CD4-positive, alpha-beta T cell treated with Interleukin-6 at 100 ng/mL for 8 hours (primary cell): ENCODE results near the gene QPRT.
"Not testable (repeated sequence)": the region's sequence is repeated elsewhere in the genome, so short reads cannot be mapped to it uniquely, and the experiment has no call there.

ENCODE experiments used
- DNase-seq: peaks from one replicate; pipeline ENCODE4 v3.0.0-alpha.2; 2020; ENCODE audit warnings: mixed read lengths, low spot score

The QPRT gene

DNA sequence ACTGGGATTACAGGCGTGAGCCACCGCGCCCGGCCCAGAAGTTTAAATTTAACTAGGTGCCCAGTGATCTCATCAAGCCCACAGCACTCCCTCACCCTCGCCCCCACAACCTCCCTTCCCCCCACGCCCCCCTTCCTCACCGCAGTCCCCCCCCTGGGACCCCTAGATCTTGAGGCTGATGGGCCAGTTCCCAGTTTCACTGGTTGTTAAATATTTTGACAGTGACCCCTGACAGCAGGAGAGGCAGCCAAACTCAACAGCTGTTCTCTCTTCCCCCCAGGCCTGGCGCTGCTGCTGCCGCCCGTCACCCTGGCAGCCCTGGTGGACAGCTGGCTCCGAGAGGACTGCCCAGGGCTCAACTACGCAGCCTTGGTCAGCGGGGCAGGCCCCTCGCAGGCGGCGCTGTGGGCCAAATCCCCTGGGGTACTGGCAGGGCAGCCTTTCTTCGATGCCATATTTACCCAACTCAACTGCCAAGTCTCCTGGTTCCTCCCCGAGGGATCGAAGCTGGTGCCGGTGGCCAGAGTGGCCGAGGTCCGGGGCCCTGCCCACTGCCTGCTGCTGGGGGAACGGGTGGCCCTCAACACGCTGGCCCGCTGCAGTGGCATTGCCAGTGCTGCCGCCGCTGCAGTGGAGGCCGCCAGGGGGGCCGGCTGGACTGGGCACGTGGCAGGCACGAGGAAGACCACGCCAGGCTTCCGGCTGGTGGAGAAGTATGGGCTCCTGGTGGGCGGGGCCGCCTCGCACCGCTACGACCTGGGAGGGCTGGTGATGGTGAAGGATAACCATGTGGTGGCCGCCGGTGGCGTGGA, 15.6 kb downstream of the QPRT start:
- no peak for DNase-seq

DNA sequence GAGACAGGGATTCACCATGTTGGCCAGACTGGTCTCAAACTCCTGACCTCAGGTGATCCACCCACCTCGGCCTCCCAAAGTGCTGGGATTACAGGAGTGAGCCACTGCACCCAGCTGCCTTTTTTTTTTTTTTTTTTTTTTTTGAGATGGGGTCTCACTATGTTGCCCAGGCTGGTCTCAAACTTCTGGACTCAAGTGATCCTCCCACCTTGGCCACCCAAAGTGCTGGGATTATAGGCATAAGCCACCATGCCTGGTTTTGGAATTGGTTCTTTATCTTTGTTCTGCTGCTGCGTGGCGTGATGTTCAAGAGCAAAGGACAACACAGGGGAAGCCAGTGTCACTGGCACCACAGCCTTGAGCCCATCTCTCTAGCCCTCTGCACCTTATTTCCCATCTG, 16.7 kb downstream of the QPRT start:
- not testable (repeated sequence) for DNase-seq

DNA sequence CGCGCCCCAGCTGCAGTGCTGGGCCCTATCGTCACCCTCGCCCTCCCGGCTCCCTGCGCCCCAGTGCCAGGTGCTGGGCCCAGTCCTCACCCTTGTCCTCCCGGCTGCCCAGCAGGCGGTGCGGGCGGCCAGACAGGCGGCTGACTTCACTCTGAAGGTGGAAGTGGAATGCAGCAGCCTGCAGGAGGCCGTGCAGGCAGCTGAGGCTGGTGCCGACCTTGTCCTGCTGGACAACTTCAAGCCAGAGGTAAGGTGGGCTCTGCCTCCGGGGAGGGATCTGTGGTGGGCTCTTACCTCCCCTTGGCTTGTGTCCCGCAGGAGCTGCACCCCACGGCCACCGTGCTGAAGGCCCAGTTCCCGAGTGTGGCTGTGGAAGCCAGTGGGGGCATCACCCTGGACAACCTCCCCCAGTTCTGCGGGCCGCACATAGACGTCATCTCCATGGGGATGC, 17.9 kb downstream of the QPRT start:
- DNase-seq = no peak

DNA sequence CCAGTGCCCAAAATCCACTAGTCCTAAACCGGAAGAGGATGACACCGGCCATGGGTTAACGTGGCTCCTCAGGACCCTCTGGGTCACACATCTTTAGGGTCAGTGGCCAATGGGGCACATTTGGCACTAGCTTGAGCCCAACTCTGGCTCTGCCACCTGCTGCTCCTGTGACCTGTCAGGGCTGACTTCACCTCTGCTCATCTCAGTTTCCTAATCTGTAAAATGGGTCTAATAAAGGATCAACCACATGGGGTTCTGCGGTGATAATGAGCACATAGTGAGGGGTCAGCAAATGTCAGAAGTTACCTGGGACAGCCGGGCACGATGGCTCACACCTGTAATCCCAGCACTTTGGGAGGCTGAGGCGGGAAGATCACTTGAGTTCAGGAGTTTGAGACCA, 18.4 kb downstream of the QPRT start:
- DNase-seq = no peak

DNA sequence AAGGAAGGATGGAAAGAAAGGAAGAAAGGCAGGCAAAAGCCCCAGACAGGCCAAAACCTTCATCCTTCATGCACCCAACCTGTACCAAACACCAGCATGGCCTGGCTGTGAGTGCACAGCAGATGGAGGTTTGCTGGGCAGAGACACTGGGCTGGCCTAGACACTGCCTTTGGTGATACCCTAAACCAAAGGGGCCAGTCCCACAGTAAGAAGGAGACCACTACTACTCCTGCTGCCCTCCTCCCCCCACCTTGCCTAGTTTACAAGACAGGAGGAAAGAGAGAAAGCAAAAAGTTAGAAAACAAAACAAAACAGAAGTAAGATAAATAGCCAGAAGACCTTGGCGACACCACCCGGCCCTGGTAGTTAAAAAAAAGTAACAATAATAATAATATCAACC, 19.1 kb downstream of the QPRT start:
- no peak for DNase-seq

DNA sequence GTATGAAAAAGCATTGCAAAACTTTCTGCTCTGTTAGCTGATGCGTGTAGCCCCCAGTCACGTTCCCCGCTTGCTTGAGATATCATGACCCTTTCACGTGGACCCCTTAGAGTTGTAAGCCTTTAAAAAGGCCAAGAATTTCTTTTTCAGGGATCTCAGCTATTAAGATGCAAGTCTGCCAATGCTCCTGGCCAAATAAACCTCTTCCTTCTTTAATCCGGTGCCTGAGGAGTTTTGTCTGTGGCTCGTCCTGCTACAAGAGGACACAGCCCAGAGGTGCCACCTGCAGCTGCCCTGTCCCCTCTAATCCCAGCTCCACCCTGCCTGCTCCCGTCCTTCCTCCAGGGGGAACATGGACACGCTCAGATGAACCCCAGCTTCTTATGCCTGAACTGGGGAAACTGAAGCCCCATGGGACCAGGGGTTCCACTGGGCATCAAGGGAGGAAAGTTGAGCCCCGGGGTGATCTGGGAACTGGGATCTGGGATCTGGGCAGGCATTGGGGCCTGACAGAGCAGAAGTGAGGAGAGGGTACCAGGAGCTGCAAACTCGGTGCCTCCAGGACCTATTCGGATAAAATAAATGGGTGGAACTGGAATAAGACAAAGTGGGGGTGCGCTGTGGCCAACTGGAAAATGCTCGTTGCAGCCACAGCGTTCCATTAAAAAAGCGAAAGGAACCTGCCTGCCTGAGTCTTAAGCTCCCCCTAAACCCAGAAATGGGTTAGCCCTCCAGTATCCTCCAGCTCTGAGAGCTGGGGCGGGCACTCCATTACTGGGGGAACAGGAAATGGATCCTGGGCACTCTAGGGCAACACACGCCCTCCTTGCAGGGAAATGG, 19.7 kb downstream of the QPRT start:
- no peak for DNase-seq

DNA sequence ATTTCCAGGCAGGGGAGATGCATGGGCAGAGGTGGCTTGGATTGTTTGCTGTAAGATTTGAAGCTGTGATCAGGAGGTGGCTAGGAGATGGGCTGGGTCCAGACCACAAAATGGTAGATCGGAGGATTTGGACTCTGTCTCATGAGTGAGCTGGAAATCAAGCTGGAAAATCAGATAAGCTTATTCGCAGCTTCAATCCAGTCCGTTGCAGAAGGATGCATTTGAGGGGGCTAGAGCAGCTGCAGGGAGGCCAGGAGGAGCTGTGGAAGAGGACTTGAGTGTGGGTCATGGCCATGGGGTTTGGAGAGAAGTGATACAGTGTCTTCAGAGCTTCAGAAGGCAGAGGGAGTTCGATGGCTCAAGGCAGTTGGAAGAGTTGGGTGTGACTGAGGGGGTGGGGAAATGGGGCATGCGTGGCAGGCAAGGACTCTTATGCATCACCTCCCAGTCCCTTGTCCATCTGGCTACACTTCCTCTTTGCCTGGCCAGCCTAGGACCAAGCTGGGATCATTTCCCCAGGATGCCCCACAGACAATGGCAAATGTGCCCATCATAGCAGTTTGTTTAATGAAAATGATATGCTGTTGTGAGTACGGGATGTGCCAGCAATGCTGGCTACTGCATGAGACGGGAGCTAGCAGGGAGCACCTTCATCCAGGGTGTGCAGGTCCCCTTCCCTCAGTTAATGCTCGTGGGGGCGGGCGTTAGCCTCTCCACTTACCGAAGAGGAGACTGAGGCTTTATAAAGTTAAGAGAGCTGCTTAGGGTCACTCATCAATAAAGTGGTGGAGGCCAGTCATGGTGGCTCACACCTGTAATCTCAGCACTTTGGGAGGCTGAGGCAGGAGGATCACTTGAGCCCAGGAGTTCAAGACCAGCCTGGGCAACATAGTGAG, 20.6 kb downstream of the QPRT start:
- no peak for DNase-seq

DNA sequence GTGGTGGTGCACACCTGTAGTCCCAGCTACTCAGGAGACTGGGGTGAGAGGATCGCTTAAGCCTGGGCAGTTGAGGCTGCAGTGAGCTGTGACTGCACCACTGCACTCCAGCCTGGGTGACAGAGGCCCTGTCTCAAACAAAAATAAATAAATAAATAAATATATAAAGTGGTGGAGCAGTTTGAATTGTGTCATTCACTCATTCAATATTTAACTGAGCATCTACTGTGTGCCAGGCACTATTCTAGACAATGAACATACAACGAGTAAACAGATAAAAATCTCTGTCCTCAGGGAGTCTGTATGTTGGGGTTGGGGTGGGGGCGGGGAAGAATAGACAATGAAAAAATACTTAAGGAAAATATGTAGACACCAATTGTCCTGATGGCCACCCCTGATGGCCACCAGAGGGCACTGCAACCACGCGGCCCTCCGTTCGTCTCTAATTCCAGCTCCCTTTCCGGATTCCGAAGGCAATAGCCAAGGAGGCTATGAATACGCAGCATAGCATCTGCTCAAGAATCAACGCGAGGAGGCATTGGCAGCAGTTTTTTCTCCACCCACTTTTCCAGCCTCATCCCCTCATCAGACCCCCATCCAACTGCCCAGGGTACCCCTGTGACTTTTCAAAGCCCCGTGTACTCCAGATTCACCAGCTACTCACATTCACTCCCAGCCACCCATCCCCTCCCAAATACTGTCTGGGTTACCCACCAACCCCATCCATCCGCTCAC, 21.4 kb downstream of the QPRT start:
- peak; percentile 79 for DNase-seq

DNA sequence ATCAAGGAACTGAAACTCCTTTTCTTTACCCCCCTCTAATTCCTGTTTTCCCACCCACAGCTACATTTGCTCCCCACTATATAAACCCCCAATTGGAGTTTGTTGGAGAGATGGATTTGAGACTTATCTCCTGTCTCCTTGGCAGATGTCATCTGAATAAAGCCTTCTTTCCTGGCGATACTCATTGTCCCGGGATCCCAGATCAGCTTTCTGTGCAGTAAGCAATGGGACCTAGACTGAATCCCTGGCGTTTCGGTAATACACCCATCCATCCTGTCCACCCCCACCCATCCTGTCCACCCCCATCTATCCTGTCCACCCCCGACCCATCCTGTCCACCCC, 22.2 kb downstream of the QPRT start:
- no peak for DNase-seq

DNA sequence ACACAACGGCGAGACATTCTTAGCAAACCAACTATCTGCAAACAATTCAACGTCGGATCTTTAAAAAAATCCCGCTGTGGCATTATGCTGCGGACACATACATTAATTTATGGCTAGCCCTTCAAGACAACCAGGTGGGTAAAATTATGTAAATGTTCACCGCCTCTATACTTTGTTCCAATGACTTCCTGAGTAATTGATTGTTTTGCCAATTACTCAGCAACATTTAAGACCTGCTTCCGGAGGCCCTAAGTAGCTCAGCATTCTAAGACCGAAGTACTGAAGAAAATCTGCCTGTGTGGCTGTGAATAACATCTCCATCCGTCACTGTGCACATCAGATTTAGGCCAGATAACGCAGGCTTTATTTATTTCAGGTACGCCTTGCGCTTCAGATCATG, 23.3 kb downstream of the QPRT start:
- DNase-seq = peak; percentile 68

DNA sequence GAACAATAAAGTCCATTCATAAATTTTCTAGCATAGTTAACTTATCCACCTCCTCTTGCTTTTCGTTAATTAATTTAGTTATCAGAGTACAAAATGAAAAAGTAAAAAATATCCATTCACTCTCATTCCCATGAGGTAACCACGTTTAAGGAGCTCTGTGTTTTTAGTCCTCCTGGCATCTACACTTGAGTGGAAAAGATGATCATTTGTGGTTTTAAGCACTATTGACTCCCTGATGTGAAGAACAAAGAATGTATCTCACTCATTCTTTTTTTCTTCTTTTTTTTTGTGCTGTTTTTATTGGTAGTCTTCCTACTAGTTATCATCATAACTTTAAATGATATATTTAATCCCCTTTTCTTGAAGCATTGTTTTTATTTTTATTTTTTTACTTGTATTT, 26.1 kb downstream of the QPRT start:
- no peak for DNase-seq

DNA sequence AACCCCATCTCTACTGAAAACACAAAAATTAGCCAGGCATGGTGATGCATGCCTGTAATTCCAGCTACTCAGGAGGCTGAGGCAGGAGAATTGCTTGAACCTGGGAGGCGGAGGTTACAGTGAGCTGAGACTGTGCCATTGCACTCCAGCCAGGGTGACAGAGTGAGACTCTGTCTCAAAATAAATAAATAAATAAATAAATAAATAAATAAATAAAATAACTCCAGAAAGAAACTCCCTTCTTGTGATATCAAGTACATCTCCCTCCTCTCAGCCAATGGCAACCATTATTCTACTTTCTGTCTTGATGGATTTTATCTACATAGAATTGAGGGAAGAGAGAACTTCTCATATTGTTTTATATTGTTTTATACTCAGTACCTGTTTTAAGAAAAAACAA, 28.2 kb downstream of the QPRT start:
- DNase-seq = not testable (repeated sequence)

DNA sequence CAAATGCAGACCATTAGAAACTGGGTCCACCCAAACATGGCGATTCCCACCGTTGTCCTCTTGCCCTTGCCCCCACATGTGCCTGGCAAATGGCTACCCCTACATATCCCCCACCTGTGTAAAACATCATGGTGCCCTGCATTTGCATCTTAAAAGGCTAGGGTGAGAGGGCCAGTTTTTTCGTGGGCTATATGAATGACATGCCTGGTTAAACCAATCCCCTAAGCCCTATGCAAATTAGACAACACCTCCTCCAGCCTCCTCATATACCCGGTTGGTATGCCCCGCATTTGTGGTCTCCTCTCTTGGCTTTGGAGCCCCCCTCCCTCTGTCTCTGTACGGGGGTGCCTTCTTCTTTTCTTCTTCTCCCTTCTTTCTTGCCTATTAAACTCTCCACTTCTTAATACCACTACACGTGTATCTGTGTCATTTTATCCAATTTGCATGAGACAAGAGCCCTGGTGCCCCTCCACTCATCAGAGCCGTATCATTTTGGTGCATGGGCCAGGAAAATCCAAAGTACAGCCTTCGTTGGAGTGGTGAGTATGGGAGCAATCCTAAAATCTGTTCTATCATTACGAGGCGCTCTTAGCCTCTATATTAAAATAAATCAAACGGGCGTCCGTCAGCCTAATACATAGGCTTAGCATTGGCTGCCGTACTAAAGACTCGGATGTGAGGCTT, 30.1 kb downstream of the QPRT start:
- DNase-seq = no peak

DNA sequence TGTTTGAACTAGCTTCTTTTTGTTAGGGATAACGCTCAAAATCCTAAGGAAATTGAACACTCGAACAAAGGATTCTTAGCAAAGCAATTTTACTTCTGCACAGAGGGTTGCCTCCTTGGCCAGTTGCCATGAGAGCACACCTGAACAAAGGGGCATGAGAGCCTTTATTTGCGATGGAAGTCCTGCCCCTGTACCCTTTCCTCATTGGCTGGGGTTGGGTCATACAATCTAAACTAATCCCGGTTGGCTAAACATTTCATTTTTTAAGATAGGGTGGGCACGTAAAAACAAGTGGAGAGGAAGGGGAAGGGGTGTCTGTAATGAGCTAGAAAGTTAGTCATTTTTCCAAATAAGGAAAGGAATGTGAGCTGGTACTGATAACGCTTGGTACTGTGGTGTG, 30.7 kb downstream of the QPRT start:
- not testable (repeated sequence) for DNase-seq

DNA sequence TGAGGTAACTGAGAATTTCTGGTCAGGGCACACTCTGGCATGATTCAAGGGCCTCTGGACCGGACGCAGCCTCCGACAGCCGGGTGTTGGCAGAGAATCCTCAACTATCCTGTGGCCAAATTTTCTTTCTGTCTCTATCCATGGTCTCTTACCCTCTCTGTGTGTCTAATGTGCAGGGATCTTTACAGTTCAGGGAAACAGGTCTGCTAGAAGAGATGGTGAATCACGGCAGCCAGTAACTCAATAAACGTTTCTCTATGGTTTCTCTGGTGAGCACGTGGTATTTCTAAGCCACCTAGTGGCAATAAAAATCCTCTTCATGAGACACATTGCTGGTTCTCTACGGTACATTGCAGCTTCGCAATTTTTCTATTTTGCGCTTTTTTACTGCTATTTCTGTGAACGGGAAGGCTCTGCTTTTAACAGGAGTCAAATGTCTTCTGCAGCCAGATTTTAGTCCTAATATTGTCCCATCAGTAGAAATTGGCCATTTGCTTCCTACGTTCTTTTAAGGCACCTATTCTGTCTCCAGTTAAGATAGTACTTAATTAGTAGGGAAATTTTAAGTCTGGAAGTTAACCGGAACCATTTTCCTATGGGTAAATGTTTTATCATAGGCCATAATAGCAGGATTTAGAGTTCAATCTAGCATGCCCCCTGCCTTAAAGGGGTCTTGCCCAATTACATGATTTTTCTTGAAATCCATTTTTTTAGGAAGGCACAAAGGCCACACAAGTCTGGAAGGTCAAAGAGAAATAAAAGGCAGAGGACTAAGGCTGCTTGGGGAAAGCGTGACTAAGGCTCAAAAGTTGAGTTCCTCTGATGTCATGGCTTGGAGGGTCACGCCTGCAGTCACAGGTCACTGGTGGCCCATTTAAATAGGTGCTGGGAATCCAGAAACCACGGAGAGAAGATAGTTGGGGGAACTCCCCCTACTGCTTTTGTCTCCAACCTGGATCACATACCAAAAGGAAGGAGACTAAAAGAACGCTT, 31.5 kb downstream of the QPRT start:
- DNase-seq = peak; percentile 74

DNA sequence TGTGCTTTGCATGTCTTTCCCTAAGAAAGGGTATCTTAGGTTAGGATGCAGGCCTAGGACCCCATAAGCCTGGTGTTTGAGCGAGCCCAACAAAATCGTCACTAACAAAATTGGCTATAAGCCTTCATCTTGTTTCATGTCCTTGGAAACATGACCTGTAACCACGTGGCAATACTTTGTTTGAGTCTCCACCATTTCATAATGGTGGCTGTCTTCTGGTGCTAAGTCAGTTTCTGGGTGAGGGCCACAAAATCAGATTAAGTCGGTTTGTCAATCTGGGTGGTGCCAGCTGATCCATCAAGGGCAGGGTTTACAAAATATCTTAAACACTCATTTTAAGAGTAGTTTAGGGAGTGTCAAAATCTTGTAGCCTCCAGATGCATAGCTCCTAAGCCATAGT, 33.8 kb downstream of the QPRT start:
- DNase-seq = no peak

DNA sequence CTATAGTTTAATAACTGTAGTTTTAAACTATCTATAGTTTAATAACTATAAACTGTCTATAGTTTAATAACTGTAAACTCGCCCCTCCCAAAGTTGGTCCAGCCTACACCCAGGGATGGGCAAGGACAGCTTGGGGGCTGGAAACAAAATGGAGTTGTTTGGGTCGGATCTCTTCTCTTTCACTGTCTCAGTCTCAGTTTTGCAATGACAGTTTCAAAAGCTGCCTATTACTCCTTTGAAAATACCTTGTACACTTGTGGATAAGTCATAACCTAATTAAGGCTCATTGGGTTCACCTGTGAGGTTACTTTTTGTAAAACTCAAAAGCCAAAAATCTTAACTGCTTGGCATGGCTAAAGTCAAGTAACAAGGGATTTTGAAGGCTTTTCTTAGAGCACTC, 35.4 kb downstream of the QPRT start:
- DNase-seq = no peak

DNA sequence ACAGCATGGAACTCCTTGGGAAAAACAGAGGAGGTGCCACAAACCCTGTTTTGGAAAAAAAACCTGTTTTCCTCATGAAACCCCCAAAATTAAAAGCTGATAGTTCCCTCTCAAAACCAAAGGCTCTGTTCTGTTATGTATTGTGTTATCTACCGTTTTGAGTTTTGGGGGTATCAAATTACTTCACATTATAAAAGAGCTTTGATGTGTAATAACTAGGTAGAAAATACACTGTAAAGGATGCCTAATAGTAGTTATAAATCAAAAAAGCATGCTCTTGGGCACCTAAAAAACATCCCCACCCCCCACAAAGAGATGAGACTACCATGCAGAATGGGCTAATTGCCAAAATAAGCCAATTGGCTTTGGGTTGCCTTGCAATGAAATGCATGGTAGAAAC, 36.0 kb downstream of the QPRT start:
- DNase-seq = no peak

DNA sequence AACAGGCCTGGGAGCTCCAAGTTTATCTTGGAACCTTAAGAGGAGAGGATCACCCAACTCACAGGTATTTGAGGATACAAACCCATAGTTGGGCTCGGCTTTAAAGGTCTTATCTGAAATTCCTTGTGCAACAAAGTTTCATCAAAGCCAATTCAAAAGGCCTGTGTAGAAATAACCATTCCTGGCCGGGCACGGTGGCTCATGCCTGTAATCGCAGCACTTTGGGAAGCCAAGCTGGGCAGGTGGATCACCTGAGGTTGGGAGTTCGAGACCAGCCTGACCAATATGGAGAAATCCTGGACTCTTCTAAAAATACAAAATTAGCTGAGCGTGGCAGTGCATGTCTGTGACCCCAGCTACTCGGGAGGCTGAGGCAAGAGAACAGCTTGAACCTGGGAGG, 38.1 kb downstream of the QPRT start:
- no peak for DNase-seq

DNA sequence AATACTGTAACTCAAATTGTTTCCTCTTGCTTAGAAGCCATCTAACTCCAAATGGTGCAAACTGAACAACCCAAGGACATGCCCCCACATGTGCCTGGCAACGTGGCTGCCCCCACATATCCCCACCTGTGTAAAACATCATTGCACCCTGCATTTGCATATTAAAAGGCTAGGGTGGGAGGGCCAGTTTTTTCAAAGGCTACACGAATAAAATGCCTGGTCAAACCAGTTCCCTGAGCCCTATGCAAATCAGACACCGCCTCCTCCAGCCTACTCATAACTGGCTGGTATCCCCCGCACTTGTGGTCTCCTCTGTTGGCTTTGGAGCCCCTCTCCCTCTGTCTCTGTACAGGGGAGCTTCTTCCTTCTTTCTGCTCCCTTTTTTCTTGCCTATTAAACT, 40.1 kb downstream of the QPRT start:
- no peak for DNase-seq
